PC-9 (cell line): ENCODE data around the gene XRCC2. TPM values are rescaled to one million over a fixed set of nuclear protein-coding genes. Genes with fewer than 3 reads are reported as not detected.
"Not testable (repeated sequence)": the region's sequence is repeated elsewhere in the genome, so short reads cannot be mapped to it uniquely, and the experiment has no call there.

Experiments
- BruUV-seq: library from RNA; stranded (reverse); fragments of 400-500 nt; replicated peaks from 2 replicates; lab custom pipeline; 2021; lab: Mats Ljungman, UMichigan
- CTCF ChIA-PET: fragments of 300-600 bp; sonication (Branson Sonifier 250); formaldehyde crosslinking; loops from one replicate; lab custom pipeline; 2022; ENCODE audit warnings: antibody characterized with exemption; lab: Charles Lee
- POLR2A ChIA-PET: fragments of 300-600 bp; sonication (Branson Sonifier 250); formaldehyde crosslinking; loops from one replicate; lab custom pipeline; 2022; ENCODE audit warnings: antibody characterized with exemption; ENCODE audit not compliant: unreplicated experiment; lab: Charles Lee
- DNase-seq, 2 experiments: peaks; one replicate each; pipeline versions ENCODE4 v3.0.0 to v3.0.0-alpha.2; 2015 to 2022; ENCODE audit warnings: mixed read lengths in 1 of 2
- H2AFZ ChIP-seq: fragments of 200-600 bp; sonication (generic); 2 replicates; pipeline ENCODE4 v1.8.1; 2017; ENCODE audit warnings: antibody characterized with exemption
- H3F3A ChIP-seq: fragments of 200-600 bp; sonication (generic); 2 replicates; pipeline ENCODE4 v1.8.1; 2017; ENCODE audit warnings: antibody characterized with exemption, mild to moderate bottlenecking, low read depth; ENCODE audit not compliant: insufficient read depth
- H3K27ac ChIP-seq: fragments of 200-600 bp; sonication (generic); 2 replicates; pipeline ENCODE4 v1.6.1; 2016; ENCODE audit warnings: mixed run types
- H3K27me3 ChIP-seq: fragments of 200-600 bp; sonication (generic); 2 replicates; pipeline ENCODE4 v1.6.1; 2016; ENCODE audit warnings: low read depth, mixed run types; ENCODE audit not compliant: insufficient read depth
- H3K36me3 ChIP-seq: fragments of 200-600 bp; sonication (generic); 2 replicates; pipeline ENCODE4 v1.6.1; 2016; ENCODE audit warnings: low read depth, mixed run types
- H3K4me1 ChIP-seq: fragments of 200-600 bp; sonication (generic); replicated peaks from 2 replicates; pipeline ENCODE4 v1.6.1; 2016; ENCODE audit warnings: mixed run types; ENCODE audit not compliant: insufficient read depth
- H3K4me2 ChIP-seq: fragments of 200-600 bp; sonication (generic); 2 replicates; pipeline ENCODE4 v1.6.1; 2017; ENCODE audit warnings: mixed run types
- H3K4me3 ChIP-seq: fragments of 200-600 bp; sonication (generic); 2 replicates; pipeline ENCODE4 v1.6.1; 2016; ENCODE audit warnings: mixed run types
- H3K79me2 ChIP-seq: fragments of 200-600 bp; sonication (generic); 2 replicates; pipeline ENCODE4 v1.6.1; 2017; ENCODE audit warnings: low read depth, mixed run types
- H3K9me2 ChIP-seq: fragments of 200-600 bp; sonication (generic); 2 replicates; pipeline ENCODE4 v1.8.1; 2017; ENCODE audit warnings: mild to moderate bottlenecking; ENCODE audit not compliant: insufficient read depth
- H3K9me3 ChIP-seq: fragments of 200-600 bp; sonication (generic); 2 replicates; pipeline ENCODE4 v1.8.1; 2016; ENCODE audit warnings: low read depth; ENCODE audit not compliant: insufficient read depth
- H4K20me1 ChIP-seq: fragments of 200-600 bp; sonication (generic); 2 replicates; pipeline ENCODE4 v1.8.1; 2017; ENCODE audit not compliant: insufficient read depth
- EZH2 ChIP-seq: fragments of 200-600 bp; sonication (generic); IDR thresholded peaks from 2 replicates; pipeline ENCODE4 v1.8.0; 2017; ENCODE audit warnings: antibody characterized with exemption, low read depth
- intact Hi-C: fragments of 100-400 bp; cut with micrococcal nuclease; formaldehyde crosslinking; loops from one replicate; pipeline ENCODE4 v1.10.0; 2022; ENCODE audit not compliant: unreplicated experiment
- total RNA-seq: library from RNA; stranded (reverse); gene quantifications from 2 replicates; pipeline ENCODE4 v1.2.3, GENCODE V29; 2021
- TF ChIP-seq, protein P1 (sequence below): fragments of 200-600 bp; sonication (generic); conservative IDR thresholded peaks from 2 replicates; pipeline ENCODE4 v1.6.1; 2017; ENCODE audit warnings: mixed run types, antibody characterized with exemption, mild to moderate bottlenecking, moderate library complexity

Gene XRCC2
- total RNA-seq, 1 experiment from 2014 or later = 25.0 TPM

- BruUV-seq = no TSS peak
- Histone ChIP-seq H3K27ac (no peak overlapping the region), H3K4me2 (no peak overlapping the region), H2AFZ (no peak overlapping the region), H3K4me3 (no peak overlapping the region), H4K20me1 (no peaks in the 10 kb centered on the region), H3K9me3 (peaks cover 29% of the 10 kb centered on the region), H3K9me2 (no peaks in the 10 kb centered on the region), H3F3A (peaks cover 5% of the 10 kb centered on the region; the same call in 1 of the 2 replicates), H3K36me3 (no peaks in the 10 kb centered on the region), H3K79me2 (no peaks in the 10 kb centered on the region), H3K4me1 (0 out of 2 replicates have a peak, but pooled peaks cover 9% of the 10 kb centered on the region), H3K27me3 (no peaks in the 10 kb centered on the region)
- intact Hi-C loops = no loop called here
- POLR2A ChIA-PET = no interaction called here
- CTCF ChIA-PET = no interaction called here
- DNase-seq = peak in 1 of 2 experiments; percentile 25
- TF ChIP-seq EZH2 = no peak
- TF ChIP-seq, protein P1, sequence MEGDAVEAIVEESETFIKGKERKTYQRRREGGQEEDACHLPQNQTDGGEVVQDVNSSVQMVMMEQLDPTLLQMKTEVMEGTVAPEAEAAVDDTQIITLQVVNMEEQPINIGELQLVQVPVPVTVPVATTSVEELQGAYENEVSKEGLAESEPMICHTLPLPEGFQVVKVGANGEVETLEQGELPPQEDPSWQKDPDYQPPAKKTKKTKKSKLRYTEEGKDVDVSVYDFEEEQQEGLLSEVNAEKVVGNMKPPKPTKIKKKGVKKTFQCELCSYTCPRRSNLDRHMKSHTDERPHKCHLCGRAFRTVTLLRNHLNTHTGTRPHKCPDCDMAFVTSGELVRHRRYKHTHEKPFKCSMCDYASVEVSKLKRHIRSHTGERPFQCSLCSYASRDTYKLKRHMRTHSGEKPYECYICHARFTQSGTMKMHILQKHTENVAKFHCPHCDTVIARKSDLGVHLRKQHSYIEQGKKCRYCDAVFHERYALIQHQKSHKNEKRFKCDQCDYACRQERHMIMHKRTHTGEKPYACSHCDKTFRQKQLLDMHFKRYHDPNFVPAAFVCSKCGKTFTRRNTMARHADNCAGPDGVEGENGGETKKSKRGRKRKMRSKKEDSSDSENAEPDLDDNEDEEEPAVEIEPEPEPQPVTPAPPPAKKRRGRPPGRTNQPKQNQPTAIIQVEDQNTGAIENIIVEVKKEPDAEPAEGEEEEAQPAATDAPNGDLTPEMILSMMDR = no peak
Measured at GRCh38 chr7:152704796-152705384, 28.9 kb upstream of the XRCC2 start.

DNA sequence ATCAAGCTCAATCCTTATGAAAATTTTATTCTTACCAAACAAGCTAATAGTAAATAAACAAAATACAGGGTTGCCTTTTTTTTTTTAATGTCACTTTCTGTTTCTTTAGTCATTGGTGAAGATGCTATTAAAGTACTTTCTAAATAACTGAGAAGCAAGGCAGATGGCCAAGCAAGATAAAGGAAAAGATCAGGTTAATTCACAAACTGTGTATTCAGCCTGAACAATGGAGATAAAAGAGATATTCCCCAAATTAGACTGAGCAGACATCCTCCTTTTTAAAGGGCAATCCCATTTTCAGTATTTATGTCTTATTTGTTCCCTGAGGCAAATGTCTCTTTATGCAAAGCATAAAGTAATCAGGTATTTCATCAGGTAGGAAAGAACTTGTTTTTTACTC is 23.1 kb upstream of the XRCC2 start:
- Histone ChIP-seq H3K27ac (no peak overlapping the region), H4K20me1 (no peaks in the 10 kb centered on the region), H3K36me3 (no peaks in the 10 kb centered on the region), H3F3A (peaks cover 4% of the 10 kb centered on the region; the same call in 1 of the 2 replicates), H3K27me3 (no peaks in the 10 kb centered on the region), H3K4me1 (0 out of 2 replicates have a peak, but pooled peaks cover 4% of the 10 kb centered on the region), H2AFZ (no peak overlapping the region), H3K9me3 (peaks cover 5% of the 10 kb centered on the region), H3K9me2 (no peaks in the 10 kb centered on the region; the same call in 1 of the 2 replicates), H3K4me3 (no peak overlapping the region), H3K4me2 (peak overlapping the region; percentile 9; the same call in 1 of the 2 replicates), H3K79me2 (no peaks in the 10 kb centered on the region)
- no TSS peak for BruUV-seq
- CTCF ChIA-PET = no interaction called here
- no peak for TF ChIP-seq EZH2
- TF ChIP-seq, protein P1 = no peak
- DNase-seq = no peak
- POLR2A ChIA-PET = no interaction called here
- intact Hi-C loops = no loop called here

DNA sequence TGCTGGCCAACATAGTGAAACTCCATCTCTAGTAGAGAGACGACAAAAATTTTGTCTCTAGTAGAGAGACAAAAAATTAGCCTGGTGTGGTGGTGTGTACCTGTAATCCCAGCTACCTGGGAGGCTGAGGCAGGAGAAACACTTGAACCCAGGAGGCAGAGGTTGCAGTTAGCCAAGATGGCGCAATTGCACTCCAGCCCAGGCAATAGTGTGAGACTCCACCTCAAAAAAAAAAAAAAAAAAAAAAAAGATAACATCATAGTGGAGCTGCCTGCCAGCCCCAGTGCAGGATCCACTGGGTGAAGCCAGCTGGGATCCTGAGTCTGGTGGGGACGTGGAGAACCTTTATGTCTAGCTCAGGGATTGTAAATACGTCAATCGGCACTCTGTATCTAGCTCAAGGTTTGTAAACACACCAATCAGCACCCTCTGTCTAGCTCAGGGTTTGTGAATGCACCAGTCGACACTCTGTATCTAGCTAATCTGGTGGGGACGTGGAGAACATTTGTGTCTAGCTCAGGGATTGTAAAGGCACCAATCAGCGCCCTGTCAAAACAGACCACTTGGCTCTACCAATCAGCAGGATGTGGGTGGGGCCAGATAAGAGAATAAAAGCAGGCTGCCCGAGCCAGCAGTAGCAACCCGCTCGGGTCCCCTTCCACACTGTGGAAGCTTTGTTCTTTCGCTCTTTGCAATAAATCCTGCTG is 21.5 kb upstream of the XRCC2 start:
- H3K36me3 ChIP-seq, H3K79me2 ChIP-seq, H3K9me3 ChIP-seq, CTCF ChIA-PET, H3K9me2 ChIP-seq, H2AFZ ChIP-seq, BruUV-seq, H3K27ac ChIP-seq, H3K4me1 ChIP-seq, H3F3A ChIP-seq, intact Hi-C loops, H4K20me1 ChIP-seq, H3K27me3 ChIP-seq, H3K4me2 ChIP-seq, DNase-seq, H3K4me3 ChIP-seq: not testable (repeated sequence)
- POLR2A ChIA-PET = interaction anchor here (0.6 kb wide), 1 partner anchor 369 kb away, joined by 8 read pairs; no protein-coding TSS in a partner anchor

GRCh38 chr7:152692196-152692595 is 16.3 kb upstream of the XRCC2 start:
- BruUV-seq, H2AFZ ChIP-seq, H3K9me3 ChIP-seq, H3K27me3 ChIP-seq, intact Hi-C loops, H3K4me2 ChIP-seq, H3K4me3 ChIP-seq, POLR2A ChIA-PET, H3K9me2 ChIP-seq, H4K20me1 ChIP-seq, H3F3A ChIP-seq, DNase-seq, H3K79me2 ChIP-seq, H3K27ac ChIP-seq, H3K4me1 ChIP-seq, H3K36me3 ChIP-seq: not testable (repeated sequence)
- CTCF ChIA-PET = interaction anchor here (1.2 kb wide), 1 partner anchor 16 kb away, joined by 3 read pairs; no protein-coding TSS in a partner anchor
